ENCODE data around the gene PHLDA2. TPM values are rescaled to one million over a fixed set of nuclear protein-coding genes. Genes with fewer than 3 reads are reported as not detected.

PHLDA2 gene
- total RNA-seq, 1 experiment from 2014 or later: 195 TPM

- intact Hi-C loops (cut with micrococcal nuclease; ENCODE audit: unreplicated experiment): loop anchor here (10.0 kb wide), 2 partner anchors 161 to 291 kb away; no protein-coding TSS in a partner anchor
- Histone ChIP-seq H3K9me3 (ENCODE audit: control insufficient read depth, insufficient read depth, low read depth, low read length) (no peaks in the 10 kb centered on the region), H3K27me3 (ENCODE audit: control insufficient read depth, insufficient read depth, low read length) (no peaks in the 10 kb centered on the region), H3K4me3 (ENCODE audit: low read depth in 2 of 2, low read length in 2 of 2) (peak overlapping the region in 1 of 2 experiments; percentile 37; a peak in 2 of 4 replicates), H3K27ac (ENCODE audit: low read length) (peak overlapping the region; percentile 41), H3K36me3 (ENCODE audit: control insufficient read depth, insufficient read depth, low read length) (no peaks in the 10 kb centered on the region; the same call in 1 of the 2 replicates), H3K4me1 (ENCODE audit: control insufficient read depth, insufficient read depth, low read length) (peaks cover 40% of the 10 kb centered on the region)
- POLR2A ChIA-PET: interaction anchor here (0.6 to 0.7 kb wide), 3 partner anchors 13 to 443 kb away, joined by 3 read pairs; no protein-coding TSS in a partner anchor
- no TSS peak for BruUV-seq (replicated peaks)
- CTCF ChIA-PET: interaction anchor here (0.8 to 2.0 kb wide), 2 partner anchors 41 to 88 kb away, joined by 3 to 6 read pairs; no protein-coding TSS in a partner anchor
- ATAC-seq: peak; percentile 57
- peak; percentile 84 for DNase-seq (ENCODE audit: low read depth, low spot score)
- TF ChIP-seq, protein P1, sequence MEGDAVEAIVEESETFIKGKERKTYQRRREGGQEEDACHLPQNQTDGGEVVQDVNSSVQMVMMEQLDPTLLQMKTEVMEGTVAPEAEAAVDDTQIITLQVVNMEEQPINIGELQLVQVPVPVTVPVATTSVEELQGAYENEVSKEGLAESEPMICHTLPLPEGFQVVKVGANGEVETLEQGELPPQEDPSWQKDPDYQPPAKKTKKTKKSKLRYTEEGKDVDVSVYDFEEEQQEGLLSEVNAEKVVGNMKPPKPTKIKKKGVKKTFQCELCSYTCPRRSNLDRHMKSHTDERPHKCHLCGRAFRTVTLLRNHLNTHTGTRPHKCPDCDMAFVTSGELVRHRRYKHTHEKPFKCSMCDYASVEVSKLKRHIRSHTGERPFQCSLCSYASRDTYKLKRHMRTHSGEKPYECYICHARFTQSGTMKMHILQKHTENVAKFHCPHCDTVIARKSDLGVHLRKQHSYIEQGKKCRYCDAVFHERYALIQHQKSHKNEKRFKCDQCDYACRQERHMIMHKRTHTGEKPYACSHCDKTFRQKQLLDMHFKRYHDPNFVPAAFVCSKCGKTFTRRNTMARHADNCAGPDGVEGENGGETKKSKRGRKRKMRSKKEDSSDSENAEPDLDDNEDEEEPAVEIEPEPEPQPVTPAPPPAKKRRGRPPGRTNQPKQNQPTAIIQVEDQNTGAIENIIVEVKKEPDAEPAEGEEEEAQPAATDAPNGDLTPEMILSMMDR (IDR thresholded peaks at IDR 0.05): no peak
- TF ChIP-seq TCF7L2 (IDR thresholded peaks at IDR 0.05; ENCODE audit: low read depth, low read length): no peak
- TF ChIP-seq, protein P2, sequence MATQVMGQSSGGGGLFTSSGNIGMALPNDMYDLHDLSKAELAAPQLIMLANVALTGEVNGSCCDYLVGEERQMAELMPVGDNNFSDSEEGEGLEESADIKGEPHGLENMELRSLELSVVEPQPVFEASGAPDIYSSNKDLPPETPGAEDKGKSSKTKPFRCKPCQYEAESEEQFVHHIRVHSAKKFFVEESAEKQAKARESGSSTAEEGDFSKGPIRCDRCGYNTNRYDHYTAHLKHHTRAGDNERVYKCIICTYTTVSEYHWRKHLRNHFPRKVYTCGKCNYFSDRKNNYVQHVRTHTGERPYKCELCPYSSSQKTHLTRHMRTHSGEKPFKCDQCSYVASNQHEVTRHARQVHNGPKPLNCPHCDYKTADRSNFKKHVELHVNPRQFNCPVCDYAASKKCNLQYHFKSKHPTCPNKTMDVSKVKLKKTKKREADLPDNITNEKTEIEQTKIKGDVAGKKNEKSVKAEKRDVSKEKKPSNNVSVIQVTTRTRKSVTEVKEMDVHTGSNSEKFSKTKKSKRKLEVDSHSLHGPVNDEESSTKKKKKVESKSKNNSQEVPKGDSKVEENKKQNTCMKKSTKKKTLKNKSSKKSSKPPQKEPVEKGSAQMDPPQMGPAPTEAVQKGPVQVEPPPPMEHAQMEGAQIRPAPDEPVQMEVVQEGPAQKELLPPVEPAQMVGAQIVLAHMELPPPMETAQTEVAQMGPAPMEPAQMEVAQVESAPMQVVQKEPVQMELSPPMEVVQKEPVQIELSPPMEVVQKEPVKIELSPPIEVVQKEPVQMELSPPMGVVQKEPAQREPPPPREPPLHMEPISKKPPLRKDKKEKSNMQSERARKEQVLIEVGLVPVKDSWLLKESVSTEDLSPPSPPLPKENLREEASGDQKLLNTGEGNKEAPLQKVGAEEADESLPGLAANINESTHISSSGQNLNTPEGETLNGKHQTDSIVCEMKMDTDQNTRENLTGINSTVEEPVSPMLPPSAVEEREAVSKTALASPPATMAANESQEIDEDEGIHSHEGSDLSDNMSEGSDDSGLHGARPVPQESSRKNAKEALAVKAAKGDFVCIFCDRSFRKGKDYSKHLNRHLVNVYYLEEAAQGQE (IDR thresholded peaks at IDR 0.05; ENCODE audit: insufficient read depth in 1 of 2, low read depth in 2 of 2, low read length in 1 of 2): peak in 1 of 2 experiments; percentile 58; a peak in 1 of 4 replicates
- peak; percentile 80; the same call in 1 of the 2 replicates for TF ChIP-seq SIN3A (IDR thresholded peaks at IDR 0.05; ENCODE audit: borderline replicate concordance, insufficient read depth, low read depth, low read length)
- peak; percentile 43; the same call in 1 of the 2 replicates for TF ChIP-seq POLR2AphosphoS5 (IDR thresholded peaks at IDR 0.05; ENCODE audit: low read depth, low read length)
- in situ Hi-C loops (cut with HindIII; ENCODE audit: low pct_unique_long_range_greater_than_20kb, low sequenced_read_pairs): no loop called here
These were observed 4.3 kb upstream of the PHLDA2 start for GRCh38 chr11:2933375-2934020.

DNA sequence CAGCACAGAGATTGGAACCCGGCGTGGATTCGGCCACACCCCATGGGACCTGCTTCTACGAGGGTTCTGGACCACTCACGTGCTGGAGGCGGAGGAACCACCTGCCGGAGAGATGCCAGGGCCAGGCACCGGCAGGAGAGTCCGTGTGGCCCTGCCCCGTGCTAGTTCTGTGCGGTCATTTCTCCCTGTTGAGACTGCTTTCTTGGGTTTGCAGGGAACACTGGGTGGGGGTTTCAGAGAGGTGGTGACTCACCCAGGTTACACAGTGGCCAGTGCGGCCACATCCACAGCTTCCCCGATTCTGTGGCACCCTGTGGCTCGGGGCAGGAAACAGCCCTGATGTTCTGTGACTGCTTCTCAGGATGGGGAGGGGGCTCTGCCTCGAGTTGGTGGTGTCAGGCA is 3.6 kb upstream of the PHLDA2 start:
- Histone ChIP-seq H3K27ac (ENCODE audit: low read length) (peak overlapping the region; percentile 41), H3K4me3 (ENCODE audit: low read depth in 2 of 2, low read length in 2 of 2) (peak overlapping the region in 1 of 2 experiments; percentile 37; a peak in 2 of 4 replicates), H3K9me3 (ENCODE audit: control insufficient read depth, insufficient read depth, low read depth, low read length) (no peaks in the 10 kb centered on the region), H3K4me1 (ENCODE audit: control insufficient read depth, insufficient read depth, low read length) (peaks cover 40% of the 10 kb centered on the region), H3K27me3 (ENCODE audit: control insufficient read depth, insufficient read depth, low read length) (no peaks in the 10 kb centered on the region), H3K36me3 (ENCODE audit: control insufficient read depth, insufficient read depth, low read length) (no peaks in the 10 kb centered on the region; the same call in 1 of the 2 replicates)
- no TSS peak for BruUV-seq (replicated peaks)
- TF ChIP-seq, protein P1 (IDR thresholded peaks at IDR 0.05): no peak
- TF ChIP-seq SIN3A (IDR thresholded peaks at IDR 0.05; ENCODE audit: borderline replicate concordance, insufficient read depth, low read depth, low read length) (no peak), TCF7L2 (IDR thresholded peaks at IDR 0.05; ENCODE audit: low read depth, low read length) (no peak), POLR2AphosphoS5 (IDR thresholded peaks at IDR 0.05; ENCODE audit: low read depth, low read length) (no peak)
- TF ChIP-seq, protein P2 (IDR thresholded peaks at IDR 0.05; ENCODE audit: insufficient read depth in 1 of 2, low read depth in 2 of 2, low read length in 1 of 2): no peak
- in situ Hi-C loops (cut with HindIII; ENCODE audit: low pct_unique_long_range_greater_than_20kb, low sequenced_read_pairs) (no loop called here), intact Hi-C loops (cut with micrococcal nuclease; ENCODE audit: unreplicated experiment) (loop anchor here (10.0 kb wide), 2 partner anchors 162 to 292 kb away; no protein-coding TSS in a partner anchor)
- no peak for ATAC-seq
- ChIA-PET POLR2A (no interaction called here), CTCF (interaction anchor here (2.0 kb wide), 1 partner anchor 41 kb away, joined by 6 read pairs; no protein-coding TSS in a partner anchor)
- no peak for DNase-seq (ENCODE audit: low read depth, low spot score)

All from Panc1 (cell line).